GM12878 (cell line): ENCODE results near the gene MICA. TPM values are rescaled to one million over a fixed set of nuclear protein-coding genes. Genes with fewer than 3 reads are reported as not detected.

Source experiments
- ATAC-seq: fragments of 200-7000 bp; cut with Tn5 transposase; 3 replicates; pipeline ENCODE4 v1.9.1; 2020; ENCODE audit warnings: mild to moderate bottlenecking, moderate library complexity
- BruUV-seq: library from RNA; stranded (reverse); fragments of 400-500 nt; replicated peaks from 2 replicates; lab custom pipeline; 2021; lab: Mats Ljungman, UMichigan
- CTCF ChIA-PET: fragments of 300-600 bp; sonication (Branson Sonifier 250); formaldehyde crosslinking; extraction: SDS; loops from one replicate; lab custom pipeline; 2021; ENCODE audit warnings: inconsistent platforms; lab: Yijun Ruan, JAX
- POLR2A ChIA-PET: fragments of 350-600 bp; formaldehyde crosslinking; extraction: SDS; loops from one replicate; lab custom pipeline; 2021; ENCODE audit warnings: inconsistent platforms; lab: Charles Lee
- RAD21 ChIA-PET: fragments of 300-600 bp; sonication (Branson Sonifier 250); formaldehyde crosslinking; loops from one replicate; lab custom pipeline; 2023; ENCODE audit warnings: antibody characterized with exemption; ENCODE audit not compliant: unreplicated experiment; lab: Charles Lee
- SMC1A ChIA-PET: fragments of 300-600 bp; sonication (Branson Sonifier 250); formaldehyde crosslinking; loops from one replicate; lab custom pipeline; 2023; ENCODE audit not compliant: unreplicated experiment, uncharacterized antibody; lab: Charles Lee
- DNase-seq: peaks from one replicate; pipeline ENCODE4 v3.0.0-alpha.2; 2011; ENCODE audit warnings: low read depth, low spot score
- FAIRE-seq: peaks from 3 replicates; lab custom pipeline; 2011; peaks lifted over from hg19 to GRCh38; lab: Jason Lieb, UNC
- H2AFZ ChIP-seq: 2 replicates; pipeline ENCODE4 v1.6.0; 2011; ENCODE audit warnings: low read depth, low read length, control low read depth; ENCODE audit not compliant: control insufficient read depth
- H3K27ac ChIP-seq: 2 replicates; pipeline ENCODE4 v1.5.1; 2011; ENCODE audit warnings: control low read depth; ENCODE audit not compliant: control insufficient read depth, insufficient read depth
- H3K27me3 ChIP-seq, 2 experiments: replicated peaks in 1 of 2; 2 replicates each; pipeline versions ENCODE4 v1.6.0 to v1.6.1; 2011; ENCODE audit warnings: low read length in 1 of 2; ENCODE audit not compliant: control insufficient read depth in 2 of 2, insufficient read depth in 2 of 2
- H3K36me3 ChIP-seq, 2 experiments: 2 replicates each; pipeline ENCODE4 v1.5.1; 2011; ENCODE audit warnings: low read length in 1 of 2; ENCODE audit not compliant: control insufficient read depth in 2 of 2, insufficient read depth in 2 of 2
- H3K4me1 ChIP-seq: 2 replicates; pipeline ENCODE4 v1.6.1; 2011; ENCODE audit warnings: mild to moderate bottlenecking, low read length, moderate library complexity, mixed read lengths; ENCODE audit not compliant: control insufficient read depth, insufficient read depth
- H3K4me2 ChIP-seq: 2 replicates; pipeline ENCODE4 v1.6.0; 2011; ENCODE audit warnings: control low read depth; ENCODE audit not compliant: control insufficient read depth, insufficient read depth
- H3K4me3 ChIP-seq: fragments of 200-600 bp; sonication (generic); 2 replicates; pipeline ENCODE4 v1.5.1; 2016
- H3K79me2 ChIP-seq: 2 replicates; pipeline ENCODE4 v1.6.0; 2011; ENCODE audit warnings: low read length; ENCODE audit not compliant: control insufficient read depth, insufficient read depth
- H3K9ac ChIP-seq: 2 replicates; pipeline ENCODE4 v1.8.0; 2011; ENCODE audit warnings: low read length, control low read depth, mixed read lengths; ENCODE audit not compliant: control insufficient read depth, insufficient read depth
- H3K9me3 ChIP-seq: replicated peaks from 3 replicates; pipeline ENCODE4 v1.5.1; 2011; ENCODE audit warnings: mild to moderate bottlenecking, low read length; ENCODE audit not compliant: control insufficient read depth, insufficient read depth
- H4K20me1 ChIP-seq: 2 replicates; pipeline ENCODE4 v1.6.0; 2011; ENCODE audit not compliant: control insufficient read depth, insufficient read depth
- ATF3 ChIP-seq: IDR thresholded peaks from 2 replicates; pipeline ENCODE4 v1.6.1; 2011; ENCODE audit warnings: low read depth, mild to moderate bottlenecking, low read length, moderate library complexity, borderline replicate concordance; ENCODE audit errors: extremely low read depth
- BACH1 ChIP-seq: fragments of 450-650 bp; IDR thresholded peaks from 2 replicates; pipeline ENCODE4 v1.6.1; 2017; ENCODE audit warnings: mild to moderate bottlenecking, borderline replicate concordance
- CBX3 ChIP-seq: fragments of 200-600 bp; sonication (generic); IDR thresholded peaks from 2 replicates; pipeline ENCODE4 v1.6.1; 2016; ENCODE audit warnings: low read depth, borderline replicate concordance
- CHD2 ChIP-seq: IDR thresholded peaks from 2 replicates; pipeline ENCODE4 v1.6.1; 2011; ENCODE audit warnings: low read depth, low read length, improper control_type of control experiment, borderline replicate concordance
- EP300 ChIP-seq, 2 experiments: fragments of 150-350 bp in 1 of 2; IDR thresholded peaks; 2 replicates each; pipeline ENCODE4 v1.6.1; 2011 to 2012; ENCODE audit warnings: low read depth in 2 of 2, low read length in 2 of 2, borderline replicate concordance in 1 of 2, improper control_type of control experiment in 1 of 2, inconsistent platforms in 1 of 2; ENCODE audit not compliant: control insufficient read depth in 1 of 2
- IRF3 ChIP-seq: fragments of 450-650 bp; IDR thresholded peaks from 2 replicates; pipeline ENCODE4 v1.6.1; 2014; ENCODE audit warnings: mild to moderate bottlenecking
- MAX ChIP-seq: IDR thresholded peaks from 2 replicates; pipeline ENCODE4 v1.6.1; 2012; ENCODE audit warnings: low read depth, low read length, improper control_type of control experiment
- NR2C1 ChIP-seq: fragments of 450-650 bp; IDR thresholded peaks from 2 replicates; pipeline ENCODE4 v1.6.1; 2017; ENCODE audit warnings: antibody characterized with exemption, mild to moderate bottlenecking, moderate library complexity
- NRF1 ChIP-seq: conservative IDR thresholded peaks from 2 replicates; pipeline ENCODE4 v1.6.1; 2011; ENCODE audit warnings: mild to moderate bottlenecking, low read depth, low read length, improper control_type of control experiment
- PKNOX1 ChIP-seq: fragments of 450-650 bp; IDR thresholded peaks from 2 replicates; pipeline ENCODE4 v1.6.1; 2016; ENCODE audit warnings: mild to moderate bottlenecking
- TARDBP ChIP-seq: IDR thresholded peaks from 2 replicates; pipeline ENCODE4 v1.6.1; 2016; ENCODE audit warnings: borderline replicate concordance
- USF2 ChIP-seq: IDR thresholded peaks from 2 replicates; pipeline ENCODE4 v1.6.1; 2011; ENCODE audit warnings: low read depth, low read length, improper control_type of control experiment, borderline replicate concordance
- YY1 ChIP-seq: IDR thresholded peaks from 2 replicates; pipeline ENCODE4 v1.6.1; 2011; ENCODE audit warnings: low read depth, mild to moderate bottlenecking, low read length
- ZNF592 ChIP-seq: fragments of 450-650 bp; IDR thresholded peaks from 2 replicates; pipeline ENCODE4 v1.6.1; 2017; ENCODE audit warnings: mild to moderate bottlenecking, moderate library complexity
- ZSCAN29 ChIP-seq: fragments of 450-650 bp; IDR thresholded peaks from 2 replicates; pipeline ENCODE4 v1.6.1; 2017; ENCODE audit warnings: mild to moderate bottlenecking, moderate library complexity
- in situ Hi-C: fragments of 300-500 bp; cut with MboI; formaldehyde crosslinking; loops from 9 replicates; pipeline ENCODE4 v1.14.3; 2018; ENCODE audit warnings: mixed read lengths
- intact Hi-C: fragments of 100-400 bp; cut with micrococcal nuclease; formaldehyde crosslinking; loops from one replicate; pipeline ENCODE4 v1.14.2; 2022; ENCODE audit not compliant: unreplicated experiment
- polyA plus RNA-seq, 11 experiments: library from polyadenylated mRNA; depleted of rRNA in 4 of 11; unstranded in 6 of 11; stranded (reverse) in 5 of 11; fragments of >200 nt; fragmentation: Nextera tagmentation in 4 of 11; fragmentation: Illumina TruSeq in 1 of 11; extraction: Ambion mirVana in 4 of 11; extraction: Trizol in 1 of 11; gene quantifications; 1 replicate in 1 of 11; 2 replicates in 10 of 11; pipeline versions ENCODE4 v1.2.1 to v1.2.3, GENCODE V29; 2011 to 2016; ENCODE audit warnings: inconsistent platforms in 2 of 11, missing spikeins in 2 of 11, low read depth in 1 of 11
- total RNA-seq, 4 experiments: library from RNA; depleted of rRNA in 3 of 4; stranded (reverse); fragments of >200 nt in 3 of 4; fragmentation: Illumina TruSeq in 1 of 4; extraction: Trizol in 1 of 4; gene quantifications; 2 replicates each; pipeline versions ENCODE4 v1.2.1 to v1.2.3, GENCODE V29; 2013 to 2021

The MICA gene
- total and polyA plus RNA-seq, 10 of the 15 experiments (the other 5 are each of a cell fraction or from before 2014, with no cell fraction given), result 3.6 to 10.5 (median 6.9) TPM

GRCh38 chr6:31405996-31406395 is 2.6 kb downstream of the MICA start (continued):
- TF ChIP-seq NR2C1 (no peak), EP300 (IDR thresholded peaks at IDR 0.05; ENCODE audit: borderline replicate concordance in 1 of 2, control insufficient read depth in 1 of 2, low read depth in 2 of 2, low read length in 2 of 2) (no peak), ZSCAN29 (no peak), CBX3 (no peak), BACH1 (no peak)

- FAIRE-seq (no peak), DNase-seq (no peak), ATAC-seq (no peak)
- peaks cover 5% of the 10 kb centered on the region; the same call in 1 of the 2 replicates for H3K4me1 ChIP-seq
- ChIA-PET POLR2A (interaction anchor here (0.6 kb wide), 1 partner anchor 16 kb away, joined by 4 read pairs; no protein-coding TSS in a partner anchor), CTCF (interaction anchor here (0.6 to 2.2 kb wide), 3 partner anchors 10 to 150 kb away, joined by 3 to 7 read pairs (median 5); no protein-coding TSS in a partner anchor), SMC1A (no interaction called here), RAD21 (no interaction called here)
- intact Hi-C loops, result no loop called here
- H3K79me2 ChIP-seq, result peaks cover 45% of the 10 kb centered on the region
- no peaks in the 10 kb centered on the region for H3K9me3 ChIP-seq
- in situ Hi-C loops, result no loop called here
- no peaks in the 10 kb centered on the region for H3K27me3 ChIP-seq
- no peak overlapping the region for H2AFZ ChIP-seq
- no peaks in the 10 kb centered on the region; the same call in none of the 2 replicates for H4K20me1 ChIP-seq
- H3K9ac ChIP-seq, result no peak overlapping the region
- no peak overlapping the region for H3K27ac ChIP-seq
- peaks cover 3 to 21% of the 10 kb centered on the region in 2 experiments; a peak in 3 of 4 replicates for H3K36me3 ChIP-seq
- H3K4me2 ChIP-seq, result 0 out of 2 replicates have a peak overlapping the region, but pooled peaks have one; percentile 17
- BruUV-seq, result no TSS peak
- no peak overlapping the region for H3K4me3 ChIP-seq
- TF ChIP-seq ZNF592, result no peak
- no peak for TF ChIP-seq MAX
- TF ChIP-seq USF2, result no peak
- no peak for TF ChIP-seq ATF3
- TF ChIP-seq YY1, result no peak
- TF ChIP-seq PKNOX1, result no peak
- no peak for TF ChIP-seq TARDBP
- no peak for TF ChIP-seq IRF3
- TF ChIP-seq CHD2, result no peak
- no peak for TF ChIP-seq NRF1
These were observed 4.3 kb downstream of the MICA start for GRCh38 chr6:31407699-31408098.
